Esophagus muscularis mucosa (tissue), 4 donors: Measurements from ENCODE around the gene TRMT61B. TPM values are rescaled to one million over a fixed set of nuclear protein-coding genes. Genes with fewer than 3 reads are reported as not detected.

ENCODE experiments used
- DNase-seq: peaks from one replicate; pipeline ENCODE4 v3.0.0-alpha.2; 2017; ENCODE audit errors: extremely low spot score
- H3K27ac ChIP-seq, 4 donors: fragments of 200-600 bp; sonication (generic); replicated peaks in 1 of 4; 1 replicate in 3 of 4; 2 replicates in 1 of 4; pipeline ENCODE4 v1.5.1; 2016 to 2019; ENCODE audit warnings: mild to moderate bottlenecking in 1 of 4
- H3K27me3 ChIP-seq, 4 donors: fragments of 200-600 bp; sonication (generic); one replicate each; pipeline versions ENCODE4 v1.5.1 to v1.6.0; 2016 to 2019
- H3K36me3 ChIP-seq, 4 donors: fragments of 200-600 bp; sonication (generic); one replicate each; pipeline ENCODE4 v1.5.1; 2016 to 2019
- H3K4me1 ChIP-seq, 4 donors: fragments of 200-600 bp; sonication (generic); one replicate each; pipeline ENCODE4 v1.5.1; 2016 to 2019
- H3K4me3 ChIP-seq, 4 donors: fragments of 200-600 bp; sonication (generic); 1 replicate in 2 of 4; 2 replicates in 2 of 4; pipeline ENCODE4 v1.5.1; 2016 to 2019; ENCODE audit warnings: mild to moderate bottlenecking in 4 of 4, moderate library complexity in 1 of 4
- H3K9me3 ChIP-seq, 4 donors: fragments of 200-600 bp; sonication (generic); 1 replicate in 3 of 4; 2 replicates in 1 of 4; pipeline ENCODE4 v1.5.1; 2016 to 2019
- EP300 ChIP-seq: sonication (generic); formaldehyde crosslinking; IDR thresholded peaks from one replicate; pipeline ENCODE4 v1.6.1; 2017; ENCODE audit warnings: antibody characterized with exemption
- POLR2A ChIP-seq: fragments of 450-650 bp; IDR thresholded peaks from one replicate; pipeline ENCODE4 v1.6.1; 2017; ENCODE audit warnings: antibody characterized with exemption, moderate library complexity, mild to moderate bottlenecking, low read depth
- POLR2AphosphoS5 ChIP-seq, 2 donors: sonication (generic); formaldehyde crosslinking; IDR thresholded peaks; one replicate each; pipeline ENCODE4 v1.6.1; 2017; ENCODE audit warnings: antibody characterized with exemption in 2 of 2
- WGBS: methylation state at CpG from one replicate; pipeline ENCODE4 v1.1.5; 2018; 5-methylcytosine and 5-hydroxymethylcytosine counted together
- intact Hi-C: fragments of 100-400 bp; cut with DNase I; formaldehyde crosslinking; loops from one replicate; pipeline ENCODE4 v1.15.1; 2023
- total RNA-seq, 4 donors: library from RNA; depleted of rRNA; stranded (reverse); fragments of >200 nt; gene quantifications; one replicate each; pipeline versions ENCODE4 v1.1.0 to v1.2.1, GENCODE V29; 2016
- TF ChIP-seq, protein P1 (sequence below), 3 experiments: fragments of 200-600 bp in 2 of 3; fragments of 450-650 bp in 1 of 3; sonication (generic) in 2 of 3; IDR thresholded peaks; one replicate each; pipeline ENCODE4 v1.5.1; 2017 to 2019; ENCODE audit warnings: antibody characterized with exemption in 3 of 3, mild to moderate bottlenecking in 2 of 3, moderate library complexity in 1 of 3

The TRMT61B gene
- total RNA-seq, 4 donors from 2014 or later = 10.6 to 14.6 (median 11.4) TPM

DNA sequence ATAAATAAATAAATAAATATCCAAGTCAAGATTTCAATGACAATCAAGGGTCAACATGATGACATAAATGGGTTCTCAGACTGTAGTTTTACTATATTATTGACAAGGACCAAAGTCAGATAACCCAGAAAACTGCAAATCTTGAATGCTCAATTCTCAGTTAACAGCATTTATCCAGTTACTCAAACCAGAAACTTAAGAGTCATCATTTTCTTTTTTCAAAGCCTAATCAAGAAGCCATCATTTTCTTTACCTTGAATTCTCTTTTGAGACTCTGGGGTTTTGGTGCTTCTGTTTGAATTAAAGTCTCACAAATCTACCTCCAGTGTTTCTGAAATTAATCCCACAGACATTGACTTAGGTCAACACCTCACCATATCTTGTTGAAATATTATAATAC lies 14.1 kb downstream of the TRMT61B start:
- intact Hi-C loops = no loop called here
- no peaks in the 10 kb centered on the region for H3K9me3 ChIP-seq
- no peaks in the 10 kb centered on the region for H3K4me1 ChIP-seq
- H3K27ac ChIP-seq = no peak overlapping the region
- TF ChIP-seq POLR2A (no peak), POLR2AphosphoS5 (IDR thresholded peaks at IDR 0.05) (no peak), EP300 (no peak)
- TF ChIP-seq, protein P1, sequence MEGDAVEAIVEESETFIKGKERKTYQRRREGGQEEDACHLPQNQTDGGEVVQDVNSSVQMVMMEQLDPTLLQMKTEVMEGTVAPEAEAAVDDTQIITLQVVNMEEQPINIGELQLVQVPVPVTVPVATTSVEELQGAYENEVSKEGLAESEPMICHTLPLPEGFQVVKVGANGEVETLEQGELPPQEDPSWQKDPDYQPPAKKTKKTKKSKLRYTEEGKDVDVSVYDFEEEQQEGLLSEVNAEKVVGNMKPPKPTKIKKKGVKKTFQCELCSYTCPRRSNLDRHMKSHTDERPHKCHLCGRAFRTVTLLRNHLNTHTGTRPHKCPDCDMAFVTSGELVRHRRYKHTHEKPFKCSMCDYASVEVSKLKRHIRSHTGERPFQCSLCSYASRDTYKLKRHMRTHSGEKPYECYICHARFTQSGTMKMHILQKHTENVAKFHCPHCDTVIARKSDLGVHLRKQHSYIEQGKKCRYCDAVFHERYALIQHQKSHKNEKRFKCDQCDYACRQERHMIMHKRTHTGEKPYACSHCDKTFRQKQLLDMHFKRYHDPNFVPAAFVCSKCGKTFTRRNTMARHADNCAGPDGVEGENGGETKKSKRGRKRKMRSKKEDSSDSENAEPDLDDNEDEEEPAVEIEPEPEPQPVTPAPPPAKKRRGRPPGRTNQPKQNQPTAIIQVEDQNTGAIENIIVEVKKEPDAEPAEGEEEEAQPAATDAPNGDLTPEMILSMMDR (IDR thresholded peaks at IDR 0.05) = no peak
- no peak for DNase-seq
- H3K27me3 ChIP-seq = no peaks in the 10 kb centered on the region
- no peak overlapping the region for H3K4me3 ChIP-seq
- H3K36me3 ChIP-seq = peaks cover 7 to 41% (median 21%) of the 10 kb centered on the region in 4 donors

- DNase-seq = no peak
- WGBS = 94% methylated on average over 1 of the region's 1 CpG
- no peak for TF ChIP-seq POLR2AphosphoS5 (IDR thresholded peaks at IDR 0.05)
- TF ChIP-seq POLR2A = no peak
- TF ChIP-seq, protein P1 (IDR thresholded peaks at IDR 0.05) = no peak
- no peak for TF ChIP-seq EP300
- H3K36me3 ChIP-seq = peaks cover 7 to 41% (median 17%) of the 10 kb centered on the region in 4 donors
- H3K27me3 ChIP-seq = no peaks in the 10 kb centered on the region
- H3K4me1 ChIP-seq = no peaks in the 10 kb centered on the region
- intact Hi-C loops = no loop called here
- H3K27ac ChIP-seq = no peak overlapping the region
- H3K9me3 ChIP-seq = no peaks in the 10 kb centered on the region
- no peak overlapping the region for H3K4me3 ChIP-seq
Measured at GRCh38 chr2:28855193-28855592, 14.9 kb downstream of the TRMT61B start.

GRCh38 chr2:28842042-28842441 lies 28.1 kb downstream of the TRMT61B start:
- peaks cover 0 to 16% (median 4%) of the 10 kb centered on the region in 4 donors for H3K36me3 ChIP-seq
- DNase-seq = no peak
- WGBS = 63% methylated on average over 3 of the region's 3 CpGs
- H3K9me3 ChIP-seq = no peaks in the 10 kb centered on the region
- H3K27me3 ChIP-seq = no peaks in the 10 kb centered on the region
- no peak overlapping the region for H3K4me3 ChIP-seq
- no peak for TF ChIP-seq EP300
- TF ChIP-seq POLR2A = no peak
- no peak for TF ChIP-seq POLR2AphosphoS5 (IDR thresholded peaks at IDR 0.05)
- TF ChIP-seq, protein P1 (IDR thresholded peaks at IDR 0.05) = no peak
- intact Hi-C loops = no loop called here
- no peaks in the 10 kb centered on the region for H3K4me1 ChIP-seq
- H3K27ac ChIP-seq = no peak overlapping the region

GRCh38 chr2:28838971-28839370 lies 31.1 kb downstream of the TRMT61B start:
- no peak for DNase-seq
- no peak overlapping the region for H3K27ac ChIP-seq
- no peak overlapping the region for H3K4me3 ChIP-seq
- 89% methylated on average over 2 of the region's 2 CpGs for WGBS
- H3K36me3 ChIP-seq = peaks cover 0 to 1% (median 0%) of the 10 kb centered on the region in 4 donors
- no peaks in the 10 kb centered on the region for H3K9me3 ChIP-seq
- intact Hi-C loops = no loop called here
- H3K4me1 ChIP-seq = no peaks in the 10 kb centered on the region
- TF ChIP-seq POLR2A (no peak), POLR2AphosphoS5 (IDR thresholded peaks at IDR 0.05) (no peak), EP300 (no peak)
- TF ChIP-seq, protein P1 (IDR thresholded peaks at IDR 0.05) = no peak
- no peaks in the 10 kb centered on the region for H3K27me3 ChIP-seq

GRCh38 chr2:28835781-28836180 lies 34.3 kb downstream of the TRMT61B start:
- Histone ChIP-seq H3K36me3 (no peaks in the 10 kb centered on the region), H3K4me1 (no peaks in the 10 kb centered on the region), H3K27ac (no peak overlapping the region), H3K27me3 (no peaks in the 10 kb centered on the region), H3K9me3 (no peaks in the 10 kb centered on the region), H3K4me3 (no peak overlapping the region)
- 46% methylated on average over 2 of the region's 2 CpGs for WGBS
- TF ChIP-seq, protein P1 (IDR thresholded peaks at IDR 0.05) = no peak
- no peak for TF ChIP-seq POLR2AphosphoS5 (IDR thresholded peaks at IDR 0.05)
- no peak for TF ChIP-seq POLR2A
- TF ChIP-seq EP300 = no peak
- intact Hi-C loops = no loop called here
- DNase-seq = no peak
